OCI-LY3 (cell line): Measurements from ENCODE around the gene DCST1.
A peak's percentile ranks its signal among the peaks of the same experiment; 100 is the strongest.

Source experiments
- H2AFZ ChIP-seq: fragments of 200-600, 300-600 bp; shearing (Covaris generic); 2 replicates; pipeline ENCODE4 v1.6.0; 2014; ENCODE audit warnings: antibody characterized with exemption, low read depth, low read length
- H3K27ac ChIP-seq: fragments of 200-600, 300-600 bp; sonication (generic); 2 replicates; pipeline ENCODE4 v1.5.1; 2014; ENCODE audit warnings: mild to moderate bottlenecking, low read length, moderate library complexity, mixed read lengths
- H3K27me3 ChIP-seq: fragments of 200-600, 300-600 bp; sonication (generic); 2 replicates; pipeline ENCODE4 v1.6.1; 2014; ENCODE audit warnings: low read depth, low read length, mixed read lengths
- H3K36me3 ChIP-seq: fragments of 200-600, 300-600 bp; sonication (generic); replicated peaks from 2 replicates; pipeline ENCODE3; 2014; ENCODE audit warnings: low read depth, low read length, mixed read lengths
- H3K4me1 ChIP-seq: fragments of 300-600, 200-600 bp; sonication (generic); 2 replicates; pipeline ENCODE4 v1.6.1; 2014; ENCODE audit warnings: low read length, mixed read lengths
- H3K4me2 ChIP-seq: fragments of 200-600, 300-600 bp; sonication (generic); 2 replicates; pipeline ENCODE4 v1.6.1; 2014; ENCODE audit warnings: low read length, mixed read lengths
- H3K4me3 ChIP-seq: fragments of 300-600, 200-600 bp; sonication (generic); 2 replicates; pipeline ENCODE4 v1.5.1; 2014; ENCODE audit warnings: antibody characterized with exemption, mild to moderate bottlenecking, low read length, moderate library complexity
- H3K79me2 ChIP-seq: fragments of 300-600, 200-600 bp; shearing (Covaris generic); 2 replicates; pipeline ENCODE4 v1.6.1; 2014; ENCODE audit warnings: mild to moderate bottlenecking, low read length, mixed read lengths
- H3K9ac ChIP-seq: fragments of 300-600, 200-600 bp; shearing (Covaris generic); 2 replicates; pipeline ENCODE4 v1.6.0; 2014; ENCODE audit warnings: mild to moderate bottlenecking, low read length, moderate library complexity
- H3K9me3 ChIP-seq: fragments of 200-600, 300-600 bp; shearing (Covaris generic); 2 replicates; pipeline ENCODE4 v1.6.1; 2014; ENCODE audit warnings: low read length, mixed read lengths; ENCODE audit not compliant: insufficient read depth
- H4K20me1 ChIP-seq: fragments of 200-600, 300-600 bp; sonication (generic); 2 replicates; pipeline ENCODE4 v1.6.1; 2016; ENCODE audit warnings: low read length, mixed read lengths; ENCODE audit not compliant: insufficient read depth
- EZH2phosphoT487 ChIP-seq: fragments of 200-600 bp; shearing (Covaris generic); IDR thresholded peaks from 2 replicates; pipeline ENCODE4 v1.6.1; 2018; ENCODE audit warnings: antibody characterized with exemption, mixed run types, low read depth
- TF ChIP-seq, protein P1 (sequence below): fragments of 200-600, 300-600 bp; sonication (generic); IDR thresholded peaks from 2 replicates; pipeline ENCODE4 v1.5.1; 2014; ENCODE audit warnings: antibody characterized with exemption, low read length, low read depth

The DCST1 gene

DNA sequence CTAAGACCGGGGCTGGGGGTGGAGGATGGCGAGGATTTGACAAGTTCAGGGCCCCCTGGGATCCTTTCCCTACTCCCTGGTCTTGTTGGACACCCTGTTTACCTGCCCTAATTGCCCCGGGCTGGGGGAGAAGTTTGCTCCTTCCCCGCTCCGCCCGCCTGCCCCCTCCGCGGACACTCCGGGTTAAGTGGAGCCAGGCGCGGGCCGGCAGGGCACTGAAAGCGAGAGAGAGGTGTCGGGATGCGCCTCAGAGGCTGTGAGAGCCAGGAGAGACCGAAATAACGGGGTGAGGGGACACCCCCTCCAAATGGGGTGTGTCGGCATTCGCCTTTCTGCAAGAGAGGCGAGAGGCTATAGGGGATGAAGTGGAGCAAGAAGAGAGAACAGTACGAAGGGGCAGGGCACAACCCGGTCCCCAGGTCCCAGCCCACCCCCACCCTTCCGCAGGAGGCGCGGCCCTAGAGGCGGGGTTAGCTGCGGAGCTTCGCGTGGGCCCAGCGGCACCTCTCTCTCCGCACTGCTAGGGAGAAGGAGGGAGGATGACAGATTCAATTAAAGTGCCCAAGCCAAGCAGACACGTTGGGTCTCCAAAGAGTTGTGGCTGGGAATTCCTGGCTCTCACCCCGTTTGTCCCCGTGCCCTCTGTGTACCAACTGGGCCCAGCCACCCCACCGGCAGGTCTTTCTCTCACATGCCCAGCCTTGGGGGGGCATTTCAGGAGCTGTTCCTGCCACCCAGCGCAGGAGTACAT, 48.9 kb downstream of the DCST1 start:
- H3K4me3 ChIP-seq = no peak overlapping the region
- no peak overlapping the region for H2AFZ ChIP-seq
- no peak overlapping the region for H3K4me2 ChIP-seq
- H3K27ac ChIP-seq = no peak overlapping the region
- no peaks in the 10 kb centered on the region for H4K20me1 ChIP-seq
- no peaks in the 10 kb centered on the region for H3K79me2 ChIP-seq
- peaks cover 3% of the 10 kb centered on the region for H3K36me3 ChIP-seq
- peaks cover 21% of the 10 kb centered on the region for H3K27me3 ChIP-seq
- no peak for TF ChIP-seq EZH2phosphoT487
- TF ChIP-seq, protein P1, sequence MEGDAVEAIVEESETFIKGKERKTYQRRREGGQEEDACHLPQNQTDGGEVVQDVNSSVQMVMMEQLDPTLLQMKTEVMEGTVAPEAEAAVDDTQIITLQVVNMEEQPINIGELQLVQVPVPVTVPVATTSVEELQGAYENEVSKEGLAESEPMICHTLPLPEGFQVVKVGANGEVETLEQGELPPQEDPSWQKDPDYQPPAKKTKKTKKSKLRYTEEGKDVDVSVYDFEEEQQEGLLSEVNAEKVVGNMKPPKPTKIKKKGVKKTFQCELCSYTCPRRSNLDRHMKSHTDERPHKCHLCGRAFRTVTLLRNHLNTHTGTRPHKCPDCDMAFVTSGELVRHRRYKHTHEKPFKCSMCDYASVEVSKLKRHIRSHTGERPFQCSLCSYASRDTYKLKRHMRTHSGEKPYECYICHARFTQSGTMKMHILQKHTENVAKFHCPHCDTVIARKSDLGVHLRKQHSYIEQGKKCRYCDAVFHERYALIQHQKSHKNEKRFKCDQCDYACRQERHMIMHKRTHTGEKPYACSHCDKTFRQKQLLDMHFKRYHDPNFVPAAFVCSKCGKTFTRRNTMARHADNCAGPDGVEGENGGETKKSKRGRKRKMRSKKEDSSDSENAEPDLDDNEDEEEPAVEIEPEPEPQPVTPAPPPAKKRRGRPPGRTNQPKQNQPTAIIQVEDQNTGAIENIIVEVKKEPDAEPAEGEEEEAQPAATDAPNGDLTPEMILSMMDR = no peak
- H3K9me3 ChIP-seq = no peaks in the 10 kb centered on the region
- no peak overlapping the region for H3K9ac ChIP-seq
- peaks cover 37% of the 10 kb centered on the region for H3K4me1 ChIP-seq

DNA sequence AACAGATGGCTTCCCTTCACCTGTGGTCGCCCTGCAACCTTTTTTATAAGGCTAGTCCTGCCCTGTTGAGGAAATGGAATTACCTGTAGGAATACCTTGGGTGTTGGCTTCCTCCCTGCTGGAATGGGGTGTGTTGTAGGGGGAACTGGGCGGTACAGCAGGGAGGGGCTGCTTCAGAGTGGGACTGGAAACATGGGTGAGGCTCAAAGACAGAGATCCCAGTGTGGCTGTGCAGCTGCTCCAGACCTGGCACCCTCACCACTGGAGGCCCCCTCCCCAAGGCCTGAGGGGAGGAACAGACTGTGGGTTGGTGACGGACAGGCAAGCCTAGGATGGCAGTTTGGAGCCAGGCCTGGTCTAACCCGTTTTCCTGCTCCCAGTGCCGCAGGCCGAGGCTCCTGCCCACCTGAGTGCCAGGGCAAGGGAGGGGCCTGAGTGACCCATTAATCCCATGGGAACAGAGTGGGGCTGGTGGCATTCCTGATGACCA, 49.5 kb downstream of the DCST1 start:
- Histone ChIP-seq H3K27me3 (peaks cover 21% of the 10 kb centered on the region), H3K4me3 (no peak overlapping the region), H4K20me1 (no peaks in the 10 kb centered on the region), H3K79me2 (no peaks in the 10 kb centered on the region), H3K4me2 (no peak overlapping the region), H3K9ac (no peak overlapping the region), H3K36me3 (peaks cover 3% of the 10 kb centered on the region), H3K27ac (no peak overlapping the region), H3K9me3 (no peaks in the 10 kb centered on the region), H2AFZ (no peak overlapping the region), H3K4me1 (peaks cover 37% of the 10 kb centered on the region)
- no peak for TF ChIP-seq EZH2phosphoT487
- TF ChIP-seq, protein P1 = no peak

- peaks cover 3% of the 10 kb centered on the region for H3K36me3 ChIP-seq
- H3K27me3 ChIP-seq = peaks cover 21% of the 10 kb centered on the region
- peak overlapping the region; percentile 79 for H3K4me2 ChIP-seq
- no peaks in the 10 kb centered on the region for H4K20me1 ChIP-seq
- peak overlapping the region; percentile 85 for H3K4me3 ChIP-seq
- H3K79me2 ChIP-seq = no peaks in the 10 kb centered on the region
- H3K9ac ChIP-seq = peak overlapping the region; percentile 63
- peaks cover 31% of the 10 kb centered on the region for H3K4me1 ChIP-seq
- TF ChIP-seq, protein P1 = peak; percentile 75
- no peak for TF ChIP-seq EZH2phosphoT487
- H3K27ac ChIP-seq = peak overlapping the region; percentile 75
- no peaks in the 10 kb centered on the region for H3K9me3 ChIP-seq
- peak overlapping the region; percentile 73 for H2AFZ ChIP-seq
These were observed 50.5 kb downstream of the DCST1 start for GRCh38 chr1:155083865-155084721.
